DMS53 treated with DMSO at 0.1 percent for 48 hours (cell line): ENCODE measurements around the gene IGF1R.

Experiments
- DNase-seq: peaks from one replicate; lab custom pipeline; 2025; ENCODE audit not compliant: unreplicated experiment; lab: John Stamatoyannopoulos, UW

IGF1R gene

DNA sequence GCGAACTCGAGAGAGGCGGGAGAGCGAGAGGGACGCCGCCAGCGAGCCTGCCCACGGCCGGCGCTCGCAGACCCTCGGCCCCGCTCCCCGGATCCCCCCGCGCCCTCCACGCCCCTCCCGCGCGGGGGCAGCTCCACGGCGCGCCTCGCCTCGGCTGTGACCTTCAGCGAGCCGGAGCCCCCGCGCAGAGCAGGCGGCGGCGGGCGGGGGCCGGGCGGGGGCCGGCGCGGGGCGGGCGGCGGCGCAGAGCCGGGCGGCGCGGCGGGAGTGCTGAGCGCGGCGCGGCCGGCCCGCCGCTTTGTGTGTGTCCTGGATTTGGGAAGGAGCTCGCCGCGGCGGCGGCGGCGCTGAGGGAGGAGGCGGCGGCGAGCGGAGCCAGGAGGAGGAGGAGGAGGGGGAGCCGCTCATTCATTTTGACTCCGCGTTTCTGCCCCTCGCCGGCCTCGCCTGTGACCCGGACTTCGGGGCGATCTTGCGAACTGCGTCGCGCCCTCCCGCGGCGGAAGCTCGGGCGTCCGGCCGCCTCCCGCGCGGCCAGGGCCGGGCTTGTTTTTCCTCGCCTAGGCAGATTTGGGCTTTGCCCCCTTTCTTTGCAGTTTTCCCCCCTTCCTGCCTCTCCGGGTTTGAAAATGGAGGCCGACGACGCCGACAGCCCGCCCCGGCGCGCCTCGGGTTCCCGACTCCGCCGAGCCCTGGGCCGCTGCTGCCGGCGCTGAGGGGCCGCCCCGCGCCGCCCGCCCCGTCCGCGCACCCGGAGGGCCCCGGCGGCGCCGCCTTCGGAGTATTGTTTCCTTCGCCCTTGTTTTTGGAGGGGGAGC lies 524 bp downstream of the IGF1R start:
- DNase-seq = no peak

DNA sequence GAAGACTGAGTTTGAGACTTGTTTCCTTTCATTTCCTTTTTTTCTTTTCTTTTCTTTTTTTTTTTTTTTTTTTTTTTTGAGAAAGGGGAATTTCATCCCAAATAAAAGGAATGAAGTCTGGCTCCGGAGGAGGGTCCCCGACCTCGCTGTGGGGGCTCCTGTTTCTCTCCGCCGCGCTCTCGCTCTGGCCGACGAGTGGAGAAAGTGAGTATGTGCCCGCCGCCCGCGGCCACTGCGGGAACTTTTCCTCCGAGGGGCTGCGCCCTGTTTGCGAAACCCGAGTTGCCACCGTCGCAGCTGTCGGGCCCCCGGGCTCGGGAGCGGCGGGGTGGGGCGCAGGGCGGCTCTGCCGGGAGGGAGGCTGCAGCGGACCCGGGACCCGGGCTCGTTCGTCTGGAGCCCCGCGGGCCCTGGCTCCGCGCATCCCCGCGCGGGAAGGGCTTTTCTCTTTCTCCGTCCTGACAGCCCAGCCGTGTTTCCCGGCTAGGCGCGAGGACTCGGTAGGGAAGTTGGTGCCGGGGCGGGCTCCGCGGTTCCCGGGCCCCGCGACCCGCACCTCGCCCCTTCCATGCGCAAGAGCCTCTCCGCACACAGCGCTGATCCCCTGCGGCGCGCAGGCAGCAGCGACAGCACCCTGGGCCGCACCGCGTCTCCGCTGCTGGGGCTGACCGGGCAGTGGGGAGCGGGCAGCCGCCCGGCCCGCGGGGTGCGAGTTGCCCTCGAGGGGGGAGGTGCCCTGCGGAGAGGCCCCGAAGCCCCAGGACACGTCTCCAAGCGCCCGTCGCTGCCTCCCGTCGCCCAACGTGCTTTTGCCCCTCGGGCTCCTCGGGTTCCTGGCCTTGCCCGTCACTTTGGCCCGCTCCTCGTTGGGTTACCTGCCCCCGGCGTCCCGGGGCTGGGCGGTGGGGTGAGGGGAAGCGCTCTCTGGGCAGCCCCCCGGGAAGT lies 1.4 kb downstream of the IGF1R start:
- no peak for DNase-seq

DNA sequence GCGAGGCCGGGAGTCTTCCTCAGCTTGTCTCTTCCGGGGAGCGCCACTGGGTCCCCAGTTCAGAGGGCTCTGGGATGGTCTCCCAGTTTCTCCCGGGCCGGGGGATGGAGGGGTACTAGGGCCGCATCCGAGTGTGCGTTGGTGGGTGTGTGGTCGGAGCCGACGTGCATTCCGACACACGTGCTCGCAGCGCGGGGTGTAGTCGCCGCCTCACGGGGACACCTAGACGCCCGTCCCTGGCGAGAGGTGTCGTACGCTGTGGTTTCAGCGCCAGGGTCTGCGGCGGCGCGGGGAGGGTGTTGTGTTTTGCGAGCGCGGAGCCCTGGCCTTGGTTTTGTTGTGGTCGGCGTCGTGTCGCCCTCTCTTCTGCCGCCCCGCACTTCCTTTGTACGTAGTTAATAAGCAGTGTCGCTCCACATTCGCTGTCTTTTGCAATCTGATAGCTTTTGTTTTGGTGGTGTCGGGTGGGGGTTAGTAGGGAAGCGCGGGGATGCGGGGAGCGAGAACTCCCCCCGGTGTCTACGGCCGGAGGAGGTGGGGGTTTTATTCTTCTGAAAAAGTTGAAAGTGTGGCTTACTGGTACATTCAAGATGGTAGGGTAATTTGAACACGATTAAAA lies 2.2 kb downstream of the IGF1R start:
- no peak for DNase-seq

DNA sequence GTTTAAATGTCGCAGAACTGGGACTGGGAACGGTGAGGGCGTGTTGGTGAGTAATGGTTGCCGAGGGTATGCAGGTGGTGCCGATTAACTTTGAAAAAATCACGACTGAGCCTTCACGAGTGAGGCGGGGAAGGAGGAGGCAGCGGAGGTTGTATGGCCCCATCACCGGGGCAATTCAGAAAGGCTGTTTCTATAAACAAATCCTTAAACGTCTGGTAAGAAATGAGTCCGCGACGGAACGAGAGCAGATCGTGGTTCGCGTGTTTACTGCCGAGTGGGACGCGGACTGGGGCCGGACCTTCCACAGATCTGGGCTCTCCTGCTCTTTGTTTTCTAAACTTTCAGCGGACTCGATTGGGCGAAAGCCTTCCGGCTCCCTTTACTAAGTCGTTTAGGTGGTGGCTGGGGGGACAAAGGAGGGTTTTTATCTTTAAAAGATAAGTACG lies 2.7 kb downstream of the IGF1R start:
- no peak for DNase-seq

DNA sequence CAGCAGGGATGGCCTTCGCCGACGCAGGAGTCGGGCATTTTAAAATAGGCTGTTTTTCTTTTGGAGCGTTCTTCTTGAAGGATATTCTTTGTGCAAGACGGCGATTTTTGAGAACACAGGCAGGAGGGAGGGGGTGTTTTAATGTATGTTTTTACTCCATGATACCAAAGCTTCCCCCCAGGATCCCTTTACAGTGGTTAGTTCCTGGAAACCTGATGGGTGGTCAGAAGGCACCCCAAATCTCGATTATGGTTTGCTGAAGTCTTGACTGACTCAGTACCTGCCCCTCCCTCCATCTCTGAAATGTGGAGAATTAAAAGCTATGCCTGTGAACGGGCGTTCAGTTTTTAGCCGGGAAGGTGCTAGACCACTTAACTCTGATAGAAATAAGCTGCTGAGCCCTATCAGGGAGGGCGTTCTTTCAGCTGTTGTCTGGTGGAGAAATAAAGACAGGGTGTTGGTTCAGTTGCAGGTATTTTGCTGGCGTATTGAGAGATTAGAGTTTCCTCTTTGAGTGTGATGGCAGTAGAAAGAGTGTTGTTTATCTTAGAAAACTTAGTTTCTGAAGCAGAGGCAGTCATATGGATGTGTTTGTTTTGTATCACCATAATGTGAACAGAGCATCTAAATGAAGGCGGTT lies 3.4 kb downstream of the IGF1R start:
- no peak for DNase-seq

DNA sequence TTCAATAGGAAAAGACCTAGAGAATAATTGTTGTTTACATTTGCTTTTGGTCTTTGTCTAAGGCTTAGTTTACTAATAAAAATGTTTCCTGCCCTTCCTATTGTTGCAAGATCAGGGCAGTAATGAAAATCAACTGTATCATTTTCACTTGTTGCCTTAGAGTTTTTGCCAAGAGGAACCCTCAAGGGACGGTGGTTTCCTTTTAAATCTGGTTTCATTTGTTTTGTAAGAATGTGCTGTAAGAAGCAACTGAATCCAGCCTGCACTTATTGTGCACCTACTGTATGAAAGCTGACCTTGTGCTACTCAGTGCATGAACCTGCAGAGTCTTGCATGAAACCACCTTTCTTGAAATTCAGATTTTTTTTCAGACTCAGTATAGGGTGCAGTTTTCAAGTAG lies 5.3 kb downstream of the IGF1R start:
- DNase-seq = no peak

DNA sequence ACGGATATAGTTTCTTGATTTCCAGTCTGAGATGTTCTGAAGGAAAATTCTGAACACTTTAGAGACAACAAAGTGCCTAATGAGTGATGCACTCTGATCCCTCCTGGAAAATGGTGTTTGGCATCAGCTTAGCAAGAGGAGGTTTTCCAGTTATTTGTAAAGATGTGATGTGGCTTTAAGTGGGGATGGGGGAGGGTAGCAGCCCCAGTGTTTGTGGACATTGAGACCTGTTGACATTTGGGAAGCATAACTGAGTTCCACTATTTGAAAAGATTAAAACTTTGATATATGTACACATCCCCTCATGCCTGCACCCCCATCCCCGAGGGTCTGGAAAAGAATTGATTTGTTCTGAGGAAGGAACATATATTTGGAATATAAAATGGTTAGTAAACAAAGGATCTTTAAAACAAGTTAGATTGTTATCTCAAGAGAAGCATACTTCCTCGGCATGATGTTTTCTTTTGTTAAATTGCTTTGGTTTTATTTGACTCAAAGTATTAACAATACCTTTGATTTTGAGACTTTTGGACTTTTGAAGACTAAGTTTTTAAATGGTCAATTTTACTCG lies 6.5 kb downstream of the IGF1R start:
- no peak for DNase-seq

DNA sequence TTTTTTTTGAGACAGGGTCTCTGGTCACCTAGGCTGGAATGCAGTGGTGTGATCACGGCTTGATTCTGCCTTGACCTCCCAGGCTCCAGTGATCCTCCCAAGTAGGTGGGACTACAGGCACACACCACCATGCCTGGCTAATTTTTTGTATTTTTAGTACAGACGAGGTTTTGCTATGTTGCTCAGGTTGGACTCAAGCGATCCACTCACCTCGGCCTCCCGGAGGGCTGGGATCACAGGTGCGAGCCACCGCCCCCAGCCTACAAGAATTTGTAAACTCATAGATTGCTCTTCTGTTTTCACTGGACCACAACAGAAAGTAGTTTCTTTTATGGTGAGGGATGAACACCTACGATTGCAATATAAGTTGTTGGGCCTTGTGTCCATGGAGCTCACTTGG lies 7.4 kb downstream of the IGF1R start:
- DNase-seq = no peak

DNA sequence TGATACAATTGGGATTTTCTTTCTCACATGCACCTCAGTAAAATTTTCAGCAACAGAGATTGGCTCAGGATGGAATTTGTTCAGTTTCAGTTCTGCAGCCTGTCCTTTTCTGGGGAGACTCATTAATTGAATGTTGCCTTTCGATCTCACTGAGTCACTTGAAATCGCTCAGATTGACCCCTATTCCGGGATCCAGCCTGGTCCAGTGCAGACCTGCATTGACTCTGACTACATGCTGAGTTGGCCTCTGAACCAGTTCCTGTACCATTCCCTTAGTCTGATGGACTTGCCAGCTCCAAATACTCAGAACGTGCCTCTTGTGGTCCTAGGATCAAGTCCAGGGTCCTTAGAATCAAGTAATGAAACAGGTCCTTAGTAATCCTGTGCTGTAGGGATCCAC lies 9.4 kb downstream of the IGF1R start:
- DNase-seq = no peak

DNA sequence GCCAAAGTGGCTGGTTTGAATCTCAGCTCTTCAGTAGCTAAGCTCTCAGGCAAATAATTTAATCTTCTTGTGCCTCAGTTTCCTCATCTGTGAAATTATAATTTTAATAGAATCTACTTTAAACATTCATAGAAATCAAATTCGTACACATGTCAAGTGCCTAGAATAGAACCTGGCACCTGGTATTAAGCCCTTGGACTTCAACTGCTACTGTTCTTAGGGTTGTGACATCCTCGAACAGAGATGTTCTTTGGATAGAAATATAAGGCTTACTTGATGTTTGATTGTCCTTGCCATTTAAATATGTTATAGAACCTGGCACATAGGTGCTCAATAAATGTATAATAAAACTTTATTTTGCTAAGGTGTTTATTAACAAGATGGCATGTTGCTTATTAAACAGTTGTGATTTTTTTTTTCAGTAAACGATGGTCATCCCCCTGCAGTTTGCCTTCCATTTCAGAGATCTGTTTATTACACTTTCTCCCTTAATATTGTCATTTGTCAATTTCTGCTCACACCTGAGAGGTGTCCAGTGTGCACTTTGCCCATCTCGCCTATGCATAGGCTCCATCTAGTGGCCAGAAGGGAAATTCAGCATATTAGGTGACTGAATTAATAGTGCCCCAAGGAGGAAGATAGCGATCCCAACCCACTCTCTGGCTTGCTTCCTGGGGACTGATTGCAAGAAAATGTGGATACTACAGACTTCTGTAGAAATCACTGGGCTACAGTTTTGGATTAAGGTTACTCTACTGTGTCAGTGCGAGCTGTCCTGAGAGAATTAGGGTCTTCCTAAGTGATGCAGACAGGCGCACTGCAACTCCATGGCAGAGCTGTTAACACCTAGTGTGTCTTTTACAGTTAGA lies 10.7 kb downstream of the IGF1R start:
- peak; percentile 42 for DNase-seq

DNA sequence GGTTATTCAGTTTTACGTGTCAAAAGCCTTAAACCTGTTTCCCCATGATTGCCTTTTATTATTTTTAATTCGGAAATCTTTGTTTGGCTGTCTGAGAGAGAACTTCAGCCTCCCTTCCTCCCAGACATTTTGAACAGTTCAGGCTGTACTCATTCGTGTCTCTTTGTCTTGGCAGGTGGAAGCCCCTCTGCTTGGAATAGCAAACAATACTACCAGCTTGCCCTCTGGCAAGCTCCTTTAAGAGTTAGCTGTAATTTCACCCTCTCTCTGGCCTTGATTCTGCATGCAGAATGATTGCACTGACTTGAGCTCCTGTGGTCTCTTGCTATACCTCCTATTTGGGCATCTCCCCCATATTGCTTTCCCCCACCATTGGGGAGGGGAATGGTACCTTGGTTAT lies 11.7 kb downstream of the IGF1R start:
- no peak for DNase-seq

DNA sequence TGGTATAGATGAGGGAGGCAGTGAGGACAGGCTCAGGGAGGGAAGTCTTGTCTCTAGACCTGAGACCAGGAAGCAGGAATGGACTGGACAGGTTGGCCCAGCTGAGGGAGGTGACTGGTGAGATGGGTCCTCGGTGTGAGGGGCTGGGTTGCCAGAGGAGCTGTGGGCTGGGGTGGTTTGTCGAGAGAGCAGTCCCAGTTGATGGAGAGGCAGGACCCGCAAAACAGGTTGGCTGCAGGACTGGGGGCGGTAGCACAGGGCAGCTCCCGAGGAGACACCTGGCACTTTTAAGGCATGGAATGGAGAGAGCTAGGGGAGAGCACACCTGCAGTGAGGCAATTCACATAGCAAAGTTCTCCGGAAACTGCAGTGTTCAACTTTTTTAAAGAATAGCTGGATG lies 14.7 kb downstream of the IGF1R start:
- no peak for DNase-seq

DNA sequence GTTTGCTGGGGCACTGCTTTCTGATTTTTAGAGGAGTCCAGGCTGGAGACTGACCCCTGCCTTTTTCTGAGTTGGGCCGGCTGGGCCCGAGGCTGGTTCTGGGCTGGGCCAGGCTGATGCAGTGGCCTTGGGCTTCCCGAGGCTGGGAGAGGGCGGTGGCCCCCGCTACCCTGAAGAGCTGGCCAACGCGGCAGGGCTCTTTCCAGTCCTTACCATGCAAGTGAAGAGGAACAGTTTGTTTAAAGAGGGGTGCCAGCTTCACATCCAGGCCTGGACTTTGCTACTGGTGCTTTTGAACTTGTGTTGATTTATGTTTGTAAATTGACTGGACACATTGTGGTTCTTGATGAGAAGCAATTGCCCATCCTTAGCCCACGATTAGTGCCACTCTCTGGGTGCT lies 15.3 kb downstream of the IGF1R start:
- no peak for DNase-seq

DNA sequence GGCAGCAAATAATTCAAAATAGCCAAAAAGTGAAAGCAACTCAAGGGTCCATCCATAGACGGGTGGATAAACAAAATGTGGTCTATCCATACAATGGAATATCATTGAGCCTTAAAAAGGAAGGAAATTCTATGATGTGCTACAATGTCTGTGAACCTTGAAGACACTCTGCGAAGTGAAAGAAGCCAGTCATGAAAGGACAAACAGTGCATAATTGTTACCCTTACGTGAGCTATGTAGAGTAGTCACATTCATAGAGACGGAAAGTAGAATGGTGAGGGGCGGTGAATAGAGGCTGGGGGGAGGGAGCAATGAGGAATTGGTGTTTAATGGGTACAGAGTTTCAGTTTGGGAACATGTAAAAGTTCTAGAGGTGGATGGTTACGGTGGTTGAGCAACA lies 18.1 kb downstream of the IGF1R start:
- no peak for DNase-seq

DNA sequence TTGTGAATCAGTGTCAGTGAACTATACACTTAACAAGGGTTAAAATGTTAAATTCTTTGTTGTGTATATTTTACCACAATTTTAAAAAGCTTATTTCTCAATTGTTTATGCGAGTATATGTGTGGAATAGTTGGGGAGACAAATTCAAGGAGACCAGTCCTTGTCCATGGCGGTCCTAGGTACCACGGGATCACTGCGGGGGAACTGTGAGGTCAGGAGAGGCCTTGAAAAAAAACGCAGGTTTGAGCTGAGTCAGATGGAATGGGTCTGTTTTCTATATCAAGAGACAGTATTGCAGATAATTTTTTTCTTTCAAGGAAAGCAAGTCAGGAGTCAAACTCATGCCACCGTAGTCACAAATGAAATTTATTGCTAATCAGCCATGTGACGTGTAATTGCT lies 18.5 kb downstream of the IGF1R start:
- DNase-seq = no peak

DNA sequence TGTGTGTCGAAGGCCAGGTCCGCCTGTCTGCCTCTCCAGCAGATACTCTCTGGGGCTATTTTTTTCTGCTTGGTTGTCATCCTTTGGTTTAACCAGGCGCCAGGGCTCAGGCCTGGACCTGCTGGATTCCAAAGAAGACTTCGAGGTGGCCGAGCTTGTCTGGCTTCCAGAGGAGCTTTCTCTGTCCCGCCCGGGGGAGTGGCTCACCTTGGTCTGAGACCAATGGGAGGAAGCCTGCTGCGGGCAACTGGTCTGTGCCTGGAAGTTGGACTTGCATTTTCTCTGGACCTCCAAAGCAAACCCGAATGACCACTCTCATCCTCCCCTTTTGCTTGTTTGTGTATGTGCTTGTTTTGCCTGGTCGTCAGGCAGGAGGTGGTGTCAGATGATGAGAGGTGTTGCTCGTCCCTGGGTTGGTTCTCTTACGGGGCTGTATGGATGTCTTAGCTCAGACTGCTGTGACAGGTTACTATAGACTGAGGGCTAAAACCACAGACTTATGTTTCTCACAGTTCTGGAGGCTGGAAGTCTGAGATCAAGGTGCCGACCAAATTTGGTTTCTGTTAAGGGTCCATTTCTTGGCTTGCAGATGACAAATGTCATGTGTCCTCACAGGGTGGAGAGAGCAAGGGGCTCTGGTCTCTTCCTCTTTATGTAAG lies 19.3 kb downstream of the IGF1R start:
- no peak for DNase-seq

DNA sequence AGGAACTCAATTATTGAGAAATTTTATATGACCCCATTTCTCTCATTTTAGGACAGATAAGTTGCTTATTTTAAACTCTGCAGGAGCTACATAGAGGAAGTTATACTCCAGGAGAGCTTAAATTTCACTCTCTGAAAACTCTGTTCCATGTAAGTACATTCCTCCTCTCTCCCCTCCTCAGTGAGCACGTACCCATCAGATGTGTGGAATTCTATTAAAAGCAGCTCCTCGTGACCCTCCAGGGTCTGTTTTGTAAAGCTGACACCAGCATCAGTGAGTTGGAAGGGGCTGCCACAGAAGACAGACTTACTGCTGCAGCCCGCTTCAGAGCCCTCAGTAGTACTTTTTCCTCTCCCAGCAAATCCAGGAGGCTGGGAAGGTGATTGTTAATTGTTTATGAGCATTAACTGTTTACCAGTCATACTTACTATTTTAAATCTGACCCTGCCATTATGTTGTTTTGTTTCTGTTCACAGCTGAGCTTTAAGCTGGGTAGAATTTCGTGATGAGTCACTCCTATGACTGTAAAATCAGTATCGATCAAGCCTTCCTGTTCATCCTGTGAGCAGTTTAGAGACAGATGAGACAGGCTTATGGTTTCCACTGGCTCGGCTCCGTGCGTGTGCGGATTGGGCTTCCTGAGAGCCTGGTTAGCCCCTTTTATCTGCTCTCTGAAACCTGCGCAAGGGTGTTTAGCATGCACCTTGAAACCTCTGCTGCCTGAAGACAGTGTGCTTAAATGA lies 20.4 kb downstream of the IGF1R start:
- DNase-seq = no peak

DNA sequence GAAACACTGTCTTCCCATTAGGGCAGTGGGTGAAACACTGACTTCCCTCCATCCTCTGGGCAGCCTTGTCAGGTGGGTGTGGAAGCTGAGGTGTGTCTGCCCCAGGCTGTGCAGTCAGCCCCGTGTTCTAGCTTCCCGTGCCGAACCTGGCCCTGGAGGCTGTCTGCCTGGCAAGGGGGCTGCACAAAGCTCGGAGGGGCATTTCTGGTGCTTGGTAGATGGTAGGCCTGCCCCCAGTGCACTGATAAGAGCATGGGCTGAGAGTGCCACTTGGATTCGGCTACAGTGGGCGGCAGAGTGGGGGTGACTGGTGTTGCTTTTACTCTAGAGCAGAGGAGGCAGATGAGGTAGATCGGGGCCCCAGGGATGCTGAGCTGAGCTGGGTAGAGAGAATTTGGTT lies 21.3 kb downstream of the IGF1R start:
- no peak for DNase-seq
